ENCODE measurements around the gene PTPRCAP. TPM values are rescaled to one million over a fixed set of nuclear protein-coding genes. Genes with fewer than 3 reads are reported as not detected.

The PTPRCAP gene
- total and polyA plus RNA-seq, 9 of the 15 experiments (the other 6 are each of a cell fraction or from before 2014, with no cell fraction given) = 0.22 to 2.0 (median 1.1) TPM; not detected in 4

DNA sequence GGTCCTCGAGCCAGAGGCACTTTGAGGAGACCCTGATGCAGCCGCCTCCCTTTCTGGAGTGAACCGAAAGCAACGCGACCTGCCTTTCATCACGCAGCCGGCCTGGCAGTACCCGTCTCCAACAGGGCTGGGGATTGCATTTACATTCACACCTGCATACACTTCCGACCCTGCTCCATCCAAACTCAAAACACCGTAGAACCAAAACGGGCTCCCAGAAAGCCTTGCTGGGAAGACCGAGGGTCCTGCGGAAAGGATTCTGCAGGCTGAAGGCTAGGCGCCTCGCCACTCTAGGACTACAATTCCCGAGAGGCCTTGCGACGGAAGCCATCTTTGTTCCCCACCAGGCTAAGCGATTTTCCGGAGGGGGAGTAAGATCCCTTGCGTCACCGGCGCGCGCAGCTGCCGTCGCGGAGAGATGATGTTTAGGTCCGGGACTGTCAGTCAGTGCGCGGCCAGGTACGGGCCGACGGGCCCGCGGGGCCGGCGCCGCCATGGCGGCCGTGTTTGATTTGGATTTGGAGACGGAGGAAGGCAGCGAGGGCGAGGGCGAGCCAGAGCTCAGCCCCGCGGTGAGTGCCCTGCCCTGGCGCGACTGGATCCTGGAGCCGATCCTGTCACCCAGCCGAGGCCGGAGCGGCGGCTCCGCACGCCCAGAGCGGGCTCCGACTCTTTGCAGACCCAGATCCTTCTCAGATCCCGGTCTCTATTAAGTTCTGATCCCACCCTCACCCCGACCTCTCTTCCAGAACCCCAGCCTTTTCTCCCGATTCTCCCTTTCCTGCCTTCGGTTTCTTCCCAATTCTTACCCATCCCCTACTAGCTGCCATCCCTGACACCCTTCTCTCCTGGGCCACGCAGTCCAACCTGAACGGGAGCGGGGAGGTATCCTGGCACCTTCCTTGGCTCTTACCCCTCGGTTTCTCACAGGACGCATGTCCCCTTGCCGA lies 9.2 kb downstream of the PTPRCAP start, which contains the start of gene RPS6KB2 (continued):
- TF ChIP-seq SRF (CRISPR knock-in tag; IDR thresholded peaks at IDR 0.05) (peak in 1 of 2 experiments; percentile 68; a peak in 1 of 4 replicates), ZNF445 (CRISPR knock-in tag; IDR thresholded peaks at IDR 0.05; ENCODE audit: low read depth) (no peak), CXXC5 (CRISPR knock-in tag; IDR thresholded peaks at IDR 0.05) (peak; percentile 94), ZNF436 (CRISPR knock-in tag; IDR thresholded peaks at IDR 0.05) (no peak), POLR2AphosphoS2 (IDR thresholded peaks at IDR 0.05; ENCODE audit: low read length) (no peak), POLR2B (IDR thresholded peaks at IDR 0.05; ENCODE audit: low read depth, partially characterized antibody) (peak; percentile 75), SMARCA4 (IDR thresholded peaks at IDR 0.05) (no peak), HDAC1 (IDR thresholded peaks at IDR 0.05) (peak in 1 of 2 experiments; percentile 82; a peak in 2 of 4 replicates), ZBTB40 (IDR thresholded peaks at IDR 0.05) (peak; percentile 70), ZBTB40 (CRISPR knock-in tag; IDR thresholded peaks at IDR 0.05) (no peak), ZNF354B (CRISPR knock-in tag; IDR thresholded peaks at IDR 0.05) (no peak), U2AF2 (optimal IDR thresholded peaks at IDR 0.05; ENCODE audit: low read depth, low read length) (no peak), ZC3H4 (CRISPR knock-in tag; IDR thresholded peaks at IDR 0.05; ENCODE audit: borderline replicate concordance) (no peak), ZBTB34 (CRISPR knock-in tag; IDR thresholded peaks at IDR 0.05) (no peak), CBX2 (IDR thresholded peaks at IDR 0.05; ENCODE audit: insufficient read depth, low read length, poor library complexity, severe bottlenecking) (no peak)
- TF ChIP-seq, protein P1, sequence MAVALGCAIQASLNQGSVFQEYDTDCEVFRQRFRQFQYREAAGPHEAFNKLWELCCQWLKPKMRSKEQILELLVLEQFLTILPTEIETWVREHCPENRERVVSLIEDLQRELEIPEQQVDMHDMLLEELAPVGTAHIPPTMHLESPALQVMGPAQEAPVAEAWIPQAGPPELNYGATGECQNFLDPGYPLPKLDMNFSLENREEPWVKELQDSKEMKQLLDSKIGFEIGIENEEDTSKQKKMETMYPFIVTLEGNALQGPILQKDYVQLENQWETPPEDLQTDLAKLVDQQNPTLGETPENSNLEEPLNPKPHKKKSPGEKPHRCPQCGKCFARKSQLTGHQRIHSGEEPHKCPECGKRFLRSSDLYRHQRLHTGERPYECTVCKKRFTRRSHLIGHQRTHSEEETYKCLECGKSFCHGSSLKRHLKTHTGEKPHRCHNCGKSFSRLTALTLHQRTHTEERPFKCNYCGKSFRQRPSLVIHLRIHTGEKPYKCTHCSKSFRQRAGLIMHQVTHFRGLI (CRISPR knock-in tag; IDR thresholded peaks at IDR 0.05) = no peak
